Skeletal muscle tissue (tissue), 4 donors: ENCODE measurements around the gene CAMK1. TPM values are rescaled to one million over a fixed set of nuclear protein-coding genes. Genes with fewer than 3 reads are reported as not detected.
A peak's percentile ranks its signal among the peaks of the same experiment; 100 is the strongest.

ENCODE experiments used
- H3K27ac ChIP-seq: one replicate; pipeline ENCODE4 v1.7.0; 2013; ENCODE audit warnings: mild to moderate bottlenecking, low read depth, low read length, inconsistent platforms
- H3K27me3 ChIP-seq, 3 donors: one replicate each; pipeline ENCODE4 v1.7.0; 2013; ENCODE audit warnings: low read length in 3 of 3; ENCODE audit not compliant: control insufficient read depth in 3 of 3, insufficient read depth in 3 of 3
- H3K36me3 ChIP-seq, 3 donors: one replicate each; pipeline ENCODE4 v1.7.0; 2013; ENCODE audit warnings: low read length in 3 of 3; ENCODE audit not compliant: control insufficient read depth in 3 of 3, insufficient read depth in 3 of 3
- H3K4me1 ChIP-seq, 3 donors: one replicate each; pipeline ENCODE4 v1.7.0; 2013; ENCODE audit warnings: low read length in 3 of 3, mild to moderate bottlenecking in 3 of 3; ENCODE audit not compliant: control insufficient read depth in 3 of 3, insufficient read depth in 3 of 3
- H3K4me3 ChIP-seq, 3 donors: one replicate each; pipeline ENCODE4 v1.7.0; 2013; ENCODE audit warnings: low read length in 3 of 3
- H3K9ac ChIP-seq, 3 donors: one replicate each; pipeline ENCODE4 v1.7.0; 2013; ENCODE audit warnings: low read length in 3 of 3, mild to moderate bottlenecking in 3 of 3, moderate library complexity in 2 of 3, low read depth in 1 of 3
- H3K9me3 ChIP-seq, 3 donors: one replicate each; pipeline ENCODE4 v1.7.0; 2013; ENCODE audit warnings: low read length in 3 of 3; ENCODE audit not compliant: control insufficient read depth in 3 of 3
- total RNA-seq: library from RNA; depleted of rRNA; stranded (reverse); fragments of >200 nt; gene quantifications from one replicate; pipeline ENCODE4 v1.2.3, GENCODE V29; 2014
- donor health status: Osteomylitis.

Gene CAMK1
- total RNA-seq, 1 donor from 2014 or later, result 23.0 TPM

GRCh38 chr3:9794400-9794799 lies 24.7 kb upstream of the CAMK1 start:
- no peaks in the 10 kb centered on the region for H3K27me3 ChIP-seq
- peaks cover 19 to 32% (median 27%) of the 10 kb centered on the region in 3 donors for H3K4me1 ChIP-seq
- H3K9me3 ChIP-seq, result no peaks in the 10 kb centered on the region
- H3K4me3 ChIP-seq, result no peak overlapping the region
- no peak overlapping the region for H3K27ac ChIP-seq
- peaks cover 17 to 33% (median 33%) of the 10 kb centered on the region in 3 donors for H3K36me3 ChIP-seq
- no peak overlapping the region for H3K9ac ChIP-seq

- peaks cover 19 to 32% (median 27%) of the 10 kb centered on the region in 3 donors for H3K4me1 ChIP-seq
- peak overlapping the region; percentile 96 to 100 (median 97) for H3K4me3 ChIP-seq
- H3K9me3 ChIP-seq, result no peaks in the 10 kb centered on the region
- H3K36me3 ChIP-seq, result peaks cover 20 to 29% (median 27%) of the 10 kb centered on the region in 3 donors
- H3K27me3 ChIP-seq, result no peaks in the 10 kb centered on the region
- H3K9ac ChIP-seq, result peak overlapping the region; percentile 94 to 97 (median 97)
- H3K27ac ChIP-seq, result peak overlapping the region; percentile 96
These were observed 23.5 kb upstream of the CAMK1 start for GRCh38 chr3:9793161-9793781.

GRCh38 chr3:9792405-9793160 lies 22.8 kb upstream of the CAMK1 start, which contains the start of the genes ARPC4 and TADA3:
Gene ARPC4, plus strand, starts transcription at chr3:9793082. Its CDS starts 40 bp downstream, at chr3:9793122.
Gene TADA3, minus strand, starts transcription at chr3:9792473. Its CDS starts 1,007 bp downstream, at chr3:9791466.
- Histone ChIP-seq H3K36me3 (peaks cover 14 to 25% (median 23%) of the 10 kb centered on the region in 3 donors), H3K9ac (peak within 1 kb of the TSS; percentile 94 to 97 (median 97)), H3K27ac (peak within 1 kb of the TSS; percentile 96), H3K4me1 (peaks cover 19 to 32% (median 27%) of the 10 kb centered on the region in 3 donors), H3K4me3 (peak within 1 kb of the TSS; percentile 96 to 100 (median 97)), H3K27me3 (no peaks in the 10 kb centered on the region), H3K9me3 (no peaks in the 10 kb centered on the region)

DNA sequence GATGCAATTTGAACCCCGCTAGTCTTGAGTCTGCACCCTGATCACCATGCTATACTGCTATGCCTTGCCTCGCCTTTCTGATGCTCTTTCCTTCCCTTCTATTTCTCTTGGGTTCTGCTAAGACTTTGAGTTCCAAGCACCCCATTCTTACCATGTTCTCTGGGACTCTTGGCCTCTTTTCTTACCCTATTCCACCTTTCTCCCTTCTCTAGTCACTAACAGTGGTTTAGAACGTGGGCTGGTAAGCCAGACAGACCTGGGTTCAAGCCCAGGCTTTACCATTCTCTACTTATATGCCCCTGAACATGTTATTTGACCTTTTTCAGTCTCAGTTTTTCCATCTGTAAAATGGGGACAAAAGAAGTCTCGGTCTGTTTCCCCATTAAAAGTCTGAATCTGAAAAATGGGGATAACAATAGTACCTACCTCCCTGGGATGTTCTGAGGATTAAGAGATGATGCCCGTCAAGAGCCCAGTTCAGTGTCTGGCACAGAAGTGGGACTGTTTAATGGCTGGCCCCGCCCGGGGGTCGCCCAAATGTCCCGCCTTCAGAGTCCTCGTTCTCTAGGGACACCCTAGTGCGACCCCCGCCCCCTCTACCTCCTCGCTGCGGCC lies 22.1 kb upstream of the CAMK1 start:
- H3K27me3 ChIP-seq, result no peaks in the 10 kb centered on the region
- H3K9ac ChIP-seq, result peak overlapping the region; percentile 94 to 97 (median 97)
- peaks cover 19 to 32% (median 27%) of the 10 kb centered on the region in 3 donors for H3K4me1 ChIP-seq
- peak overlapping the region; percentile 96 for H3K27ac ChIP-seq
- peaks cover 15 to 24% (median 23%) of the 10 kb centered on the region in 3 donors for H3K36me3 ChIP-seq
- peak overlapping the region; percentile 96 to 100 (median 97) for H3K4me3 ChIP-seq
- no peaks in the 10 kb centered on the region for H3K9me3 ChIP-seq

- H3K27ac ChIP-seq, result no peak overlapping the region
- H3K4me3 ChIP-seq, result peak overlapping the region in 1 of 3 donors; percentile 97
- H3K9me3 ChIP-seq, result no peaks in the 10 kb centered on the region
- H3K9ac ChIP-seq, result peak overlapping the region; percentile 7 to 97 (median 94)
- no peaks in the 10 kb centered on the region for H3K27me3 ChIP-seq
- H3K4me1 ChIP-seq, result peaks cover 19 to 32% (median 27%) of the 10 kb centered on the region in 3 donors
- peaks cover 22 to 31% (median 31%) of the 10 kb centered on the region in 3 donors for H3K36me3 ChIP-seq
These were observed 21.4 kb upstream of the CAMK1 start for GRCh38 chr3:9791127-9791526.

GRCh38 chr3:9787714-9788113 lies 18.0 kb upstream of the CAMK1 start:
- Histone ChIP-seq H3K4me3 (no peak overlapping the region), H3K9me3 (no peaks in the 10 kb centered on the region), H3K36me3 (peaks cover 35 to 54% (median 43%) of the 10 kb centered on the region in 3 donors), H3K4me1 (peaks cover 10 to 14% (median 11%) of the 10 kb centered on the region in 3 donors), H3K9ac (no peak overlapping the region), H3K27me3 (no peaks in the 10 kb centered on the region), H3K27ac (no peak overlapping the region)

- Histone ChIP-seq H3K4me3 (no peak overlapping the region), H3K36me3 (peaks cover 36 to 60% (median 46%) of the 10 kb centered on the region in 3 donors), H3K9me3 (no peaks in the 10 kb centered on the region), H3K4me1 (peaks cover 10 to 14% (median 11%) of the 10 kb centered on the region in 3 donors), H3K27ac (no peak overlapping the region), H3K9ac (no peak overlapping the region), H3K27me3 (no peaks in the 10 kb centered on the region)
These were observed 17.3 kb upstream of the CAMK1 start for GRCh38 chr3:9786825-9787669.

- no peak overlapping the region for H3K9ac ChIP-seq
These were observed 16.5 kb upstream of the CAMK1 start for GRCh38 chr3:9786209-9786739.

GRCh38 chr3:9785602-9786001 lies 15.9 kb upstream of the CAMK1 start:
- H3K4me1 ChIP-seq, result no peaks in the 10 kb centered on the region
- peaks cover 43 to 67% (median 48%) of the 10 kb centered on the region in 3 donors for H3K36me3 ChIP-seq

More at GRCh38 chr3:9786209-9786739, 16.5 kb upstream of the CAMK1 start:
- Histone ChIP-seq H3K4me3 (no peak overlapping the region), H3K27ac (no peak overlapping the region), H3K9me3 (no peaks in the 10 kb centered on the region), H3K27me3 (no peaks in the 10 kb centered on the region), H3K4me1 (peaks cover 3 to 6% (median 3%) of the 10 kb centered on the region in 3 donors), H3K36me3 (peaks cover 41 to 63% (median 50%) of the 10 kb centered on the region in 3 donors)

More at GRCh38 chr3:9785602-9786001, 15.9 kb upstream of the CAMK1 start:
- no peak overlapping the region for H3K9ac ChIP-seq
- no peak overlapping the region for H3K27ac ChIP-seq
- no peak overlapping the region for H3K4me3 ChIP-seq
- no peaks in the 10 kb centered on the region for H3K27me3 ChIP-seq
- no peaks in the 10 kb centered on the region for H3K9me3 ChIP-seq
